OCI-LY3 (cell line): ENCODE data around the gene ZCCHC24.

Experiments used
- H2AFZ ChIP-seq: fragments of 200-600, 300-600 bp; shearing (Covaris generic); 2 replicates; pipeline ENCODE4 v1.6.0; 2014; ENCODE audit warnings: antibody characterized with exemption, low read depth, low read length
- H3K27ac ChIP-seq: fragments of 200-600, 300-600 bp; sonication (generic); 2 replicates; pipeline ENCODE4 v1.5.1; 2014; ENCODE audit warnings: mild to moderate bottlenecking, low read length, moderate library complexity, mixed read lengths
- H3K27me3 ChIP-seq: fragments of 200-600, 300-600 bp; sonication (generic); 2 replicates; pipeline ENCODE4 v1.6.1; 2014; ENCODE audit warnings: low read depth, low read length, mixed read lengths
- H3K36me3 ChIP-seq: fragments of 200-600, 300-600 bp; sonication (generic); replicated peaks from 2 replicates; pipeline ENCODE3; 2014; ENCODE audit warnings: low read depth, low read length, mixed read lengths
- H3K4me1 ChIP-seq: fragments of 300-600, 200-600 bp; sonication (generic); 2 replicates; pipeline ENCODE4 v1.6.1; 2014; ENCODE audit warnings: low read length, mixed read lengths
- H3K4me2 ChIP-seq: fragments of 200-600, 300-600 bp; sonication (generic); 2 replicates; pipeline ENCODE4 v1.6.1; 2014; ENCODE audit warnings: low read length, mixed read lengths
- H3K4me3 ChIP-seq: fragments of 300-600, 200-600 bp; sonication (generic); 2 replicates; pipeline ENCODE4 v1.5.1; 2014; ENCODE audit warnings: antibody characterized with exemption, mild to moderate bottlenecking, low read length, moderate library complexity
- H3K79me2 ChIP-seq: fragments of 300-600, 200-600 bp; shearing (Covaris generic); 2 replicates; pipeline ENCODE4 v1.6.1; 2014; ENCODE audit warnings: mild to moderate bottlenecking, low read length, mixed read lengths
- H3K9ac ChIP-seq: fragments of 300-600, 200-600 bp; shearing (Covaris generic); 2 replicates; pipeline ENCODE4 v1.6.0; 2014; ENCODE audit warnings: mild to moderate bottlenecking, low read length, moderate library complexity
- H3K9me3 ChIP-seq: fragments of 200-600, 300-600 bp; shearing (Covaris generic); 2 replicates; pipeline ENCODE4 v1.6.1; 2014; ENCODE audit warnings: low read length, mixed read lengths; ENCODE audit not compliant: insufficient read depth
- H4K20me1 ChIP-seq: fragments of 200-600, 300-600 bp; sonication (generic); 2 replicates; pipeline ENCODE4 v1.6.1; 2016; ENCODE audit warnings: low read length, mixed read lengths; ENCODE audit not compliant: insufficient read depth
- EZH2phosphoT487 ChIP-seq: fragments of 200-600 bp; shearing (Covaris generic); IDR thresholded peaks from 2 replicates; pipeline ENCODE4 v1.6.1; 2018; ENCODE audit warnings: antibody characterized with exemption, mixed run types, low read depth
- TF ChIP-seq, protein P1 (sequence below): fragments of 200-600, 300-600 bp; sonication (generic); IDR thresholded peaks from 2 replicates; pipeline ENCODE4 v1.5.1; 2014; ENCODE audit warnings: antibody characterized with exemption, low read length, low read depth

Gene ZCCHC24

DNA sequence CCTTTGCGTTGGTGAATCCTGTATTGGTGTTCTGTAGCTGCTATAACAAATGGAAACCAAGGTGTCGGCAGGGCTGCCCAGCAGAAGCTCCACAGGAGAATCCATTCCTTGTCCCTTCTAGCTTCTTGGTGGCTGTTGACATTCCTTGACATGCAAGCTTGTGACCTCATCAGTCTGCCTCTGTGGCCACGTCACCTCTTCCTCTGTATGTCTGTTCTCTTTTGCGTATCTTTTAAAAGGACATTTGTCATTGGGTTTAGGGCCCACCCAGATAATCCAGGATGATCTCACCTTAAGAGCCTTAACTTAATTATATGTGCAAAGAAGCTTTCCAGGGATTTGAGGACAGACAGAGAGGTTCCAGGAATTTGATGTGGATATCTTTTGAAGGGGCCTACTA, 15.3 kb upstream of the ZCCHC24 start:
- no peak overlapping the region for H3K4me3 ChIP-seq
- 0 out of 2 replicates have a peak, but pooled peaks cover 11% of the 10 kb centered on the region for H3K27me3 ChIP-seq
- no peaks in the 10 kb centered on the region for H3K4me1 ChIP-seq
- no peak overlapping the region for H2AFZ ChIP-seq
- no peaks in the 10 kb centered on the region for H3K36me3 ChIP-seq
- H3K4me2 ChIP-seq = no peak overlapping the region
- no peaks in the 10 kb centered on the region for H4K20me1 ChIP-seq
- H3K79me2 ChIP-seq = no peaks in the 10 kb centered on the region
- no peaks in the 10 kb centered on the region for H3K9me3 ChIP-seq
- no peak overlapping the region for H3K27ac ChIP-seq
- no peak overlapping the region for H3K9ac ChIP-seq
- TF ChIP-seq, protein P1, sequence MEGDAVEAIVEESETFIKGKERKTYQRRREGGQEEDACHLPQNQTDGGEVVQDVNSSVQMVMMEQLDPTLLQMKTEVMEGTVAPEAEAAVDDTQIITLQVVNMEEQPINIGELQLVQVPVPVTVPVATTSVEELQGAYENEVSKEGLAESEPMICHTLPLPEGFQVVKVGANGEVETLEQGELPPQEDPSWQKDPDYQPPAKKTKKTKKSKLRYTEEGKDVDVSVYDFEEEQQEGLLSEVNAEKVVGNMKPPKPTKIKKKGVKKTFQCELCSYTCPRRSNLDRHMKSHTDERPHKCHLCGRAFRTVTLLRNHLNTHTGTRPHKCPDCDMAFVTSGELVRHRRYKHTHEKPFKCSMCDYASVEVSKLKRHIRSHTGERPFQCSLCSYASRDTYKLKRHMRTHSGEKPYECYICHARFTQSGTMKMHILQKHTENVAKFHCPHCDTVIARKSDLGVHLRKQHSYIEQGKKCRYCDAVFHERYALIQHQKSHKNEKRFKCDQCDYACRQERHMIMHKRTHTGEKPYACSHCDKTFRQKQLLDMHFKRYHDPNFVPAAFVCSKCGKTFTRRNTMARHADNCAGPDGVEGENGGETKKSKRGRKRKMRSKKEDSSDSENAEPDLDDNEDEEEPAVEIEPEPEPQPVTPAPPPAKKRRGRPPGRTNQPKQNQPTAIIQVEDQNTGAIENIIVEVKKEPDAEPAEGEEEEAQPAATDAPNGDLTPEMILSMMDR = no peak
- no peak for TF ChIP-seq EZH2phosphoT487

DNA sequence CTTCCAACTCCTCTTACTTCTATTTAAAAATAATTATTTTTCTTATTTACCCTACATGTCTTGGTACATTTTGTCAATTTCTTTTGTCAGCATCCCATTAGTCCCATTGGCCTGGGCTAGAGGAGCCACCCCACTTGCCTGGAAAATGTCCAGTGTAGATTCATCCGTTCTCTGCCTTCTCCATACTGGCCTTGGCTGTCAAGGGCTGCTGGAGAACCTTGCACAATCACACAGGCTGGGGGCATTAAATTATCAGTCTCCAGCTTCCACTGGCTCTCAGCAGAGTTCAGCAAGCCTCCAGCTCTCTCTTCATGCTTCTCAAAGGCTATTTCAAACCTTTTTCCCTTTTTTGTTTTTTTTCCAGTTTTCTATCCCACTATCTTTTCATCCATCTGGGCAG, 13.8 kb upstream of the ZCCHC24 start:
- Histone ChIP-seq H2AFZ (no peak overlapping the region), H3K27ac (no peak overlapping the region), H3K79me2 (no peaks in the 10 kb centered on the region), H3K9ac (no peak overlapping the region), H4K20me1 (no peaks in the 10 kb centered on the region), H3K9me3 (no peaks in the 10 kb centered on the region), H3K27me3 (0 out of 2 replicates have a peak, but pooled peaks cover 11% of the 10 kb centered on the region), H3K36me3 (no peaks in the 10 kb centered on the region), H3K4me3 (no peak overlapping the region), H3K4me2 (no peak overlapping the region), H3K4me1 (no peaks in the 10 kb centered on the region)
- TF ChIP-seq EZH2phosphoT487 = no peak
- TF ChIP-seq, protein P1 = no peak

DNA sequence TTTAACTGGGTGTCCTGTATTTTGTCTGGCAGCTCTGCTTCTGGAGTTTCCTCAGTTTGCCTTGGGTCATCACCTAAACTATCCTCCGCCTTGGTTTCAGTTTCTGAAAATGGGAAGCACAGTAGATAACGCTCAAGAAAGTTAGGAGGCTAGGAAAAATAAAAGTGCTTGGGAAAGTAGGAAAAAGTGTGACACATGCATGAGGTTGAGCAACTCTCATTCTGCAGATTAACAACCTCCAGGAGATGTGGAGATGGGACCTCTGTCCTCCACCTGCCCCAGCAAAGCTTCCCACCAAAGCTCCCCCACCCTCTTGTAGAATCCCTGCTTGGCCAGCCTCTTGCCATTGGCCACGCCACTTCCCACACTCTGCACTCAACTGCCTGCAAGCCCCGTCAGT, 13.1 kb upstream of the ZCCHC24 start:
- Histone ChIP-seq H3K4me2 (no peak overlapping the region), H2AFZ (no peak overlapping the region), H3K4me1 (no peaks in the 10 kb centered on the region), H3K4me3 (no peak overlapping the region), H3K27me3 (0 out of 2 replicates have a peak, but pooled peaks cover 11% of the 10 kb centered on the region), H3K9ac (no peak overlapping the region), H3K36me3 (no peaks in the 10 kb centered on the region), H4K20me1 (no peaks in the 10 kb centered on the region), H3K27ac (no peak overlapping the region), H3K79me2 (no peaks in the 10 kb centered on the region), H3K9me3 (no peaks in the 10 kb centered on the region)
- TF ChIP-seq, protein P1 = no peak
- no peak for TF ChIP-seq EZH2phosphoT487

DNA sequence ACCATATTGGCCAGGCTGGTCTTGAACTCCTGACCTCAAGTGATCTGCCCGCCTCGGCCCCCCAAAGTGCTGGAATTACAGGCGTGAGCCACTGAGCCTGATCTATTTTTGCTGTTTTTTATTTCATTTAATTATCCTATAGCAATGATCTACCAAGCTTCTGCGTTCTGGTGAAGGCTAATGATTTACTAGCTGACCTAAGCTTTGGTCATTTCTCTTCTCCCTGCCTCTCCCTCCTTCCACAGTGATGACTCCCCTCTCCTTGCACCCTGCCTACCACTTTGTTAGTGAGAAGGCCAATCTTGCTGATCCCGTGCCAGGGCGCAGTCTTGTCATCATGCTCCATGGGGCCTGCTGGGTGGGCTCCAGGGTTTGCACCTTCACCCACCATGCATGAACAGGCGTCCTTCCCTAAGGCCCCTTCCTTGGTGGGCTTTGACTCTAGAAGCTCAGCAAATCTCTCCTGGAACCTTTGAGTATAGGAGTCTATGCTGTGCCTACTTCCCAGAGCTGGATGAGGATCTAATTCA, 11.9 kb upstream of the ZCCHC24 start:
- Histone ChIP-seq H3K4me2 (no peak overlapping the region), H3K27me3 (0 out of 2 replicates have a peak, but pooled peaks cover 6% of the 10 kb centered on the region), H3K9me3 (no peaks in the 10 kb centered on the region), H3K27ac (no peak overlapping the region), H3K36me3 (no peaks in the 10 kb centered on the region), H3K9ac (no peak overlapping the region), H4K20me1 (no peaks in the 10 kb centered on the region), H2AFZ (no peak overlapping the region), H3K4me1 (peaks cover 7% of the 10 kb centered on the region), H3K79me2 (no peaks in the 10 kb centered on the region), H3K4me3 (no peak overlapping the region)
- TF ChIP-seq EZH2phosphoT487 = no peak
- TF ChIP-seq, protein P1 = no peak
